Psoas muscle (tissue), 8 donors: ENCODE measurements around the gene CDK17. TPM values are rescaled to one million over a fixed set of nuclear protein-coding genes. Genes with fewer than 3 reads are reported as not detected.
A peak's percentile ranks its signal among the peaks of the same experiment; 100 is the strongest.

Experiments
- ATAC-seq, 4 donors: fragments of 200-7000 bp; cut with Tn5 transposase; one replicate each; pipeline ENCODE4 v1.9.1; 2020; ENCODE audit warnings: moderate library complexity in 3 of 4, mild to moderate bottlenecking in 2 of 4
- DNase-seq, 2 donors: peaks; one replicate each; pipeline ENCODE4 v3.0.0-alpha.2; 2020
- H3K27ac ChIP-seq: fragments of 200-600 bp; one replicate; pipeline ENCODE4 v1.8.0; 2022
- H3K27me3 ChIP-seq, 3 donors: fragments of 200-600 bp in 1 of 3; one replicate each; pipeline versions ENCODE4 v1.6.1 to v1.8.0; 2013 to 2022; ENCODE audit warnings: low read length in 2 of 3, mild to moderate bottlenecking in 2 of 3, moderate library complexity in 1 of 3; ENCODE audit not compliant: insufficient read depth in 3 of 3
- H3K36me3 ChIP-seq, 2 donors: fragments of 200-600 bp in 1 of 2; one replicate each; pipeline versions ENCODE4 v1.6.1 to v1.8.0; 2013 to 2022; ENCODE audit warnings: low read depth in 1 of 2, mild to moderate bottlenecking in 1 of 2, moderate library complexity in 1 of 2; ENCODE audit not compliant: insufficient read depth in 1 of 2
- H3K4me1 ChIP-seq: fragments of 200-600 bp; one replicate; pipeline ENCODE4 v1.8.0; 2022
- H3K4me3 ChIP-seq: fragments of 200-600 bp; one replicate; pipeline ENCODE4 v1.8.0; 2022; ENCODE audit warnings: mild to moderate bottlenecking
- H3K9me3 ChIP-seq: fragments of 200-600 bp; one replicate; pipeline ENCODE4 v1.8.0; 2022
- WGBS, 3 donors: extraction: QIAGEN DNeasy Blood & Tissue Kit; methylation state at CpG; one replicate each; pipeline versions ENCODE4 v1.1.6 to v1.1.7; 2013; 5-methylcytosine and 5-hydroxymethylcytosine counted together
- intact Hi-C, 2 donors: fragments of 100-400 bp; cut with DNase I; formaldehyde crosslinking; loops; one replicate each; pipeline versions ENCODE4 v1.11.0 to v1.14.2; 2022
- polyA plus RNA-seq, 3 donors: library from polyadenylated mRNA; stranded (reverse); fragments of 200-250 nt; gene quantifications; one replicate each; pipeline ENCODE4 v1.2.3, GENCODE V29; 2013
- total RNA-seq, 4 donors: library from RNA; stranded (reverse); fragmentation: NEBNext Ultra II Directional in 2 of 4; extraction: Animal tissue kit (Norgen Biotek cat#: 25700) in 2 of 4; gene quantifications; one replicate each; pipeline versions ENCODE4 v1.2.1 to v1.2.4, GENCODE V29; 2021 to 2023
- TF ChIP-seq, protein P1 (sequence below): fragments of 200-600 bp; IDR thresholded peaks from one replicate; pipeline ENCODE4 v1.8.0; 2022; ENCODE audit warnings: antibody characterized with exemption
- donor health status: healthy with polysubstance abuse.
- donor health status: DM: no; HTN: no; CAD: no; lungs with moderate emphysema.
- donor health status: Bipolar disorder and iron deficiency.
- donor health status: healthy.
- donor health status: DM: yes; HTN: yes; CAD: no.
- donor health status: DM: no; HTN: no; CAD: no.
- donor health status: DM: no; HTN: no; CAD: no.
- donor health status: DM: yes; HTN: yes; CAD: no.

CDK17 gene
- total and polyA plus RNA-seq, 7 donors: 7.2 to 21.4 (median 13.3) TPM

DNA sequence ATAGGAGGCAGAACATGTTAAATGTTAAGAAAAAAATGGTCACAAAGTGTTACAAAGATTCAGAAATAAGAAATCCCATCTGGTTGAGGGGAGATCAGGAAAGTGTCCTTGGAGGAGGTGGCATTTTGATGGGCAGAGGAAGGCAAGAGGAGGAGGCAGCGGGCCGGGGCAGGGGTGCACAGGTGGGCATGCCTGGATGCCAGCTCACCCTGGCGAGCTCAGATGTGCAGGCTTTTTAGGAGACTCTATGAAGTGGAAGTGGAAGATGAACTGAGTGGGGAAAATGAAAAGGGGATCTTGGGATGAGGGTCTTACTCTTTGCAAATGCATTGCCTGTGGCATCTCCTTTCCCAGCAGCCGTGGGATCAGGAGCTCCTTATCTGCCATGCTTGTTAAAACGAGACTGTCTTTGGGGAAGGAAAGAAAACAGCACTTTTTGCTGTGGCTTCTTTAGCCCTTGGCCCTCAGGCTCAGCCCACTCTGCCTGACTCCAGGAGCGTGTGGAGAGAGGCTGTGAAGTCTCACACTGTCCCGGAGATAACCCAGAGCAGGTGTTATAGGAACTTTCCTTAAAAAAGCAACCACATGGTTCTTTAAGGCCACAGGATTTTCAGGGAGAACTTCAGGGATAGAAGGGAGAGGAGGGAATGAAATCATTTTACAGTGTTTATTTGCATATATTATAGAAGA is 143.4 kb downstream of the CDK17 start:
- Histone ChIP-seq H3K9me3 (no peaks in the 10 kb centered on the region), H3K27ac (no peak overlapping the region), H3K4me1 (no peaks in the 10 kb centered on the region), H3K36me3 (peaks cover 0 to 11% of the 10 kb centered on the region in 2 donors), H3K27me3 (no peaks in the 10 kb centered on the region), H3K4me3 (no peak overlapping the region)
- 67 to 68% (median 68%) methylated on average over 7 of the region's 7 CpGs for WGBS, 3 donors
- DNase-seq (no peak), ATAC-seq (no peak)
- intact Hi-C loops: no loop called here
- TF ChIP-seq, protein P1, sequence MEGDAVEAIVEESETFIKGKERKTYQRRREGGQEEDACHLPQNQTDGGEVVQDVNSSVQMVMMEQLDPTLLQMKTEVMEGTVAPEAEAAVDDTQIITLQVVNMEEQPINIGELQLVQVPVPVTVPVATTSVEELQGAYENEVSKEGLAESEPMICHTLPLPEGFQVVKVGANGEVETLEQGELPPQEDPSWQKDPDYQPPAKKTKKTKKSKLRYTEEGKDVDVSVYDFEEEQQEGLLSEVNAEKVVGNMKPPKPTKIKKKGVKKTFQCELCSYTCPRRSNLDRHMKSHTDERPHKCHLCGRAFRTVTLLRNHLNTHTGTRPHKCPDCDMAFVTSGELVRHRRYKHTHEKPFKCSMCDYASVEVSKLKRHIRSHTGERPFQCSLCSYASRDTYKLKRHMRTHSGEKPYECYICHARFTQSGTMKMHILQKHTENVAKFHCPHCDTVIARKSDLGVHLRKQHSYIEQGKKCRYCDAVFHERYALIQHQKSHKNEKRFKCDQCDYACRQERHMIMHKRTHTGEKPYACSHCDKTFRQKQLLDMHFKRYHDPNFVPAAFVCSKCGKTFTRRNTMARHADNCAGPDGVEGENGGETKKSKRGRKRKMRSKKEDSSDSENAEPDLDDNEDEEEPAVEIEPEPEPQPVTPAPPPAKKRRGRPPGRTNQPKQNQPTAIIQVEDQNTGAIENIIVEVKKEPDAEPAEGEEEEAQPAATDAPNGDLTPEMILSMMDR: no peak

DNA sequence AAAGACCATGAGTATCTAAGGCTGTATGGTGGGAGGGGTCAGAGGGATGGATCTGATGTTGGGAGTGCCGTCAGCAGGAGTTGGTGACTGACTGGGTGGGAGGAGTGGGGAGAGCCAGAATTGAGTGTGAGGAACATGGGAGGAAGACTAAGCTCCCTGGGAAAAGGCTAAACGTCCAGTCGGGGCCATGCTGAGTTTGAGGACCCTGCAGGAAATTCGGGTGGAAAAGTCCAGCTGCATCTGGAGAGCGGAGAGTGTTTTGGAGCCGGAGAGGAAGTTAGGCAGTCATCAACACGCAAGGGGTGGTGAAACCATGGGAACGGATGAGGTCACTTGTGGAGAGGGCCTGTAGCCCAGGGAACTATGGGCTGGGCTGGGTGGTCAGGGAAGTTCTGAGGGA is 145.2 kb downstream of the CDK17 start:
- H3K4me3 ChIP-seq: no peak overlapping the region
- ATAC-seq: peak; percentile 49 to 82 (median 72)
- H3K36me3 ChIP-seq: peaks cover 0 to 23% of the 10 kb centered on the region in 2 donors

DNA sequence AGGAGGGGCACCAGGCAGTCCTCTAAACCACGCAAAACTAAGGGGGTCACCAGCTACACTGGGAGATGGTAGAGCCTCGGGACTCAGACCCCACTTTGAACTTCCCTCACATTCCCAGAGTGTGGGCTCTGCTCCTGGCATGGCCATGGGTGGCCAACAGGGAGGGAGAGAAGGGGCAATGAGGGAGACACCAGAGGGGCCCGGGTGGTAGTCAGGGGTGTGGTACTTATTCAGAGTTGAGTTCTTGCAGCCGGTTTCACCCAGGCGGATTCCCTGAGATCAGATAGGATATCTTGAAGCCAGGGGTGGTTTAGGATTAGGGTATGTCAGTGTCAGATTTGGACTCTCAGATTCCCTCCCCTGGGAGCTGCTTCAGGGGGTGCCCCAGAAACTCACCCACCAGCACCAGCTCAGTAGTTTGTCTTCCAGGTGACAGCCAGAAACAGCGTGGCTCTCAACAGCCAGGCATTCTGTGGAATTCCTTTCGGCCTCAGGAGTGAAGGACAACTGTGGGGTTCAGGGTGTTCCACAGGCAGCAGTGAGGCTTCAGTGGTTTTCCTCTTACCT is 150.0 kb downstream of the CDK17 start:
- H3K36me3 ChIP-seq: peaks cover 0 to 34% of the 10 kb centered on the region in 2 donors
- intact Hi-C loops: no loop called here
- H3K4me3 ChIP-seq: no peak overlapping the region
- H3K27me3 ChIP-seq: no peaks in the 10 kb centered on the region
- ATAC-seq (no peak), DNase-seq (no peak)
- H3K4me1 ChIP-seq: no peaks in the 10 kb centered on the region
- no peak overlapping the region for H3K27ac ChIP-seq
- 70 to 81% (median 77%) methylated on average over 7 of the region's 7 CpGs for WGBS, 3 donors
- H3K9me3 ChIP-seq: no peaks in the 10 kb centered on the region
- TF ChIP-seq, protein P1: no peak

More for the DNA sequence above, 145.2 kb downstream of the CDK17 start:
- peak overlapping the region; percentile 50 for H3K27ac ChIP-seq
- intact Hi-C loops: no loop called here
- no peaks in the 10 kb centered on the region for H3K9me3 ChIP-seq
- DNase-seq: peak; percentile 59 to 78
- no peaks in the 10 kb centered on the region for H3K27me3 ChIP-seq
- TF ChIP-seq, protein P1: no peak
- 24 to 37% (median 26%) methylated on average over 8 of the region's 8 CpGs for WGBS, 3 donors
- no peaks in the 10 kb centered on the region for H3K4me1 ChIP-seq

DNA sequence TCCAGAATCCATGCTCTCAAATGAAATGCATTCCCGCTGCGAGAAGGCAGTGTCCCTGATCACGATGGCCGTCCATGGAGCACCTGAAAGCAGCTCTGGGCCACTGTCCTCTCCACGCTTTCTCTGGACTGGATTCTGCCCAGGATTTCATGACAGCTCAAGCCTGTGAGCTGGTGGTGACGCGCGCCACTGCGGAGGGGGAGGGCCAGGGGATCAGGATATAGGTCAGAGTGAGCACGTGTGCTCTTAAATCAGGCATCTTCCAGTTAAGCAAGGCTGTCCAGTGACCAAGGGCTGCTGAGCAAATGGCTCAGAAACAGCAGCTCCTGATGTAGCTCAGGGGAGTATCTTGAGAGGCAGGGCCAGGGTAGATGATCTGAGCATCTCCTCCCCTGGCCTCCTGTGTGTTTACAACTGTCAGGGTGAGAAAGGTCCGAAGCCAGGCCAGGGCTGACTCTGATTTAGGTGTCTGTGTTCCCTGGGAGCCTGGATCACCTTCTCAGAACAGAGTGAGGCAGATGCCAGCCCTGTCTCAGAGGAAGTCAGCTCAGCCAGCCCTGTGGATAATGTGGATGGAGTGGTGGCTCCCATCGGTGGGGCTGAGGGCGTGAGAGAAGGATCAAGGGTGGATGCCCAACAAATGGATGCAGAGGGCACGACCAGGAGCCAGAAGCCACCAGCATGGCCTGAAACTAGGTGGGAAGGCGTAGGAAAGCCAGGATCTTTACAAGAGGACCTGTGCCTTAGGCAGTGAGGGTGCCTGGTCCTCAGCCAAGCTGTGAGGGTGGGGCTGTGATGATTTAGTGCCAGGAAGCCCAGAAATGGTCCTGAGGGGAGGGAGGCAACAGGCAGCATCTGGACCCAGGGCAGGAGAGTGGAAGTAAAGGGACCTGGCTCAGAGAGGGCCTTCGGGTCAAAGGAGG is 150.8 kb downstream of the CDK17 start:
- WGBS, 3 donors: 49 to 55% (median 50%) methylated on average over 16 of the region's 16 CpGs
- peaks cover 0 to 34% of the 10 kb centered on the region in 2 donors for H3K36me3 ChIP-seq

More for the DNA sequence above, 150.8 kb downstream of the CDK17 start:
- TF ChIP-seq, protein P1: no peak
- H3K27me3 ChIP-seq: no peaks in the 10 kb centered on the region
- ATAC-seq: peak; percentile 46 to 88 (median 77)
- intact Hi-C loops: no loop called here
- H3K9me3 ChIP-seq: no peaks in the 10 kb centered on the region
- H3K4me1 ChIP-seq: no peaks in the 10 kb centered on the region
- no peak overlapping the region for H3K4me3 ChIP-seq
- DNase-seq: peak; percentile 77 to 85
- H3K27ac ChIP-seq: peak overlapping the region; percentile 0
